ENCODE results near the gene GPD2.
A peak's percentile ranks its signal among the peaks of the same experiment; 100 is the strongest.

The GPD2 gene

DNA sequence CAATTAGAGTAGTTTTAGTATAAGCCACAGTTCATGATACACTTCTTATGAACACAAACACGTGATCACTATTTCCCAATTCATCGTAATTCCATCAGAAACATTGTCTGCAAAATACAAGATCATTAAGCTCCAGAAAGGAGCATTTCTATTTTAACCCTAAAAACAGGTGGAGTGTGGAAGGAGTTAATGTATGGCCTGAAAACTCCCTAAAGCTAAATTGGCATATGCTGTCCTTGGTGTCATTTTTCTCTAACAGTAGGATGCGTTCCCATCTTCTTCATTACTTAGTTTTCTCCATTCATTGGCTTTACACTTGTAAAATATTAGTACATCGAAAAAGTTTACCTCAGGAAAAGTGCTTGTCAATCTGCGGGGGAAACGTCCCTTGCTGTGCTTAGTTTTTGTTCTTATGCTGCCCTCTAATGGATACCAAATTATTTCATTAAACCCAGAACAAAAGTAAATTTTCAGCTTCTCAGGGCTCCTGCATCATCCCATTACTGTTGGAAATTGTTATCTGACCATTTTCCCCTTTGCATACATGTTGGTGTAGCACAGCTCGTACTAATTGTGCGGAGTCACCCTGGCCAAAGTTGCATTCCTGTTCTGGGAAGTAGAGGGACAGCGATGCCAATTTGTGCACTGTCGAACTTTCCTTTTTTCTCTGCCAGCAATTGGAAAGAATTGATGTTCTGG is 153.4 kb downstream of the GPD2 start:
- peak; percentile 47; the same call in 1 of the 2 replicates for TF ChIP-seq CTCF (IDR thresholded peaks at IDR 0.05)

- no peak for TF ChIP-seq CTCF (IDR thresholded peaks at IDR 0.05)
Measured at GRCh38 chr2:156590085-156590739, 154.0 kb downstream of the GPD2 start.

DNA sequence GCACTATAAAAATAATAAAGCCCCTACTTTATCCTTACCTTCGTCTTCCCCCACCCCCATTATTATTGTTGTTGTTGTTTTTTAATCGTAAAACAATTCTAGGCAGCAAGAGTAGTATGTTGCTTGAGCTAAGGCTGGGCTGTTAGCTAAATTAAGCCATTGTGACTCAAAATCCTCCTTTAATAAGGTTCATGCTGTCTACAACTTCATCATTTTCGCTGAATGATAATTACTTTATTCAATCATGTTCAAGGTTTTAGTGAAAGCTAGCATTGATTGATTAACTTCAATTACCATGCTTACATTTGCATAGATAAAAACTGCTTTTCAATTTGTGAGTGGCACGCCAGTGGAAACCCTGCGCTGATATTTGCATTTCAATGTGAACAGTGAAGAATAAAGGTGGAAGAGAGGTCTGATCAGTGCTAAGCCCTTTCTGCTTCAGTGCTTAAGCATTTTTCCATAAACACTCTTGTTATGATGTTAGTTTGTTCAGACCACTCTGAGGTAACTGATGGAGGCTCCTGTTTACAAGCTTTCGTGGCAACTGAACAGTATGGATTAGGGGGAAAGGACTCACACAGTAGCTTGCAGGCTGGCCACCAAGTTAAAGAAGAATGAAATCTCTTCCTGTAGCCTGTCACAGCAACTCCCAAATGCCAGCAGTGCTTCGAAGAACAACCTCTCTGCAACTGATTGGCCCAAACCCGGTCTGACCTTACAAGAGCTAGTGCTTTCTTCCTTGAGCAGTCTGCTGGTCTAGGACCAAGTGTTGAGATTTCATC is 156.8 kb downstream of the GPD2 start:
- no peak for TF ChIP-seq CTCF (IDR thresholded peaks at IDR 0.05)

GRCh38 chr2:156593594-156593921 is 157.4 kb downstream of the GPD2 start:
- TF ChIP-seq CTCF (IDR thresholded peaks at IDR 0.05): no peak

- TF ChIP-seq CTCF (IDR thresholded peaks at IDR 0.05): no peak
Measured at GRCh38 chr2:156598563-156598962, 162.4 kb downstream of the GPD2 start.

GRCh38 chr2:156600196-156600595 is 164.0 kb downstream of the GPD2 start:
- TF ChIP-seq CTCF (IDR thresholded peaks at IDR 0.05): no peak

GRCh38 chr2:156601855-156602551 is 165.8 kb downstream of the GPD2 start:
- TF ChIP-seq CTCF (IDR thresholded peaks at IDR 0.05): no peak
